ENCODE results near the gene STRIP2. TPM values are rescaled to one million over a fixed set of nuclear protein-coding genes. Genes with fewer than 3 reads are reported as not detected.
"Not testable (repeated sequence)": the region's sequence is repeated elsewhere in the genome, so short reads cannot be mapped to it uniquely, and the experiment has no call there.

STRIP2 gene
- total RNA-seq, 1 donor from 2014 or later: 3.5 TPM

DNA sequence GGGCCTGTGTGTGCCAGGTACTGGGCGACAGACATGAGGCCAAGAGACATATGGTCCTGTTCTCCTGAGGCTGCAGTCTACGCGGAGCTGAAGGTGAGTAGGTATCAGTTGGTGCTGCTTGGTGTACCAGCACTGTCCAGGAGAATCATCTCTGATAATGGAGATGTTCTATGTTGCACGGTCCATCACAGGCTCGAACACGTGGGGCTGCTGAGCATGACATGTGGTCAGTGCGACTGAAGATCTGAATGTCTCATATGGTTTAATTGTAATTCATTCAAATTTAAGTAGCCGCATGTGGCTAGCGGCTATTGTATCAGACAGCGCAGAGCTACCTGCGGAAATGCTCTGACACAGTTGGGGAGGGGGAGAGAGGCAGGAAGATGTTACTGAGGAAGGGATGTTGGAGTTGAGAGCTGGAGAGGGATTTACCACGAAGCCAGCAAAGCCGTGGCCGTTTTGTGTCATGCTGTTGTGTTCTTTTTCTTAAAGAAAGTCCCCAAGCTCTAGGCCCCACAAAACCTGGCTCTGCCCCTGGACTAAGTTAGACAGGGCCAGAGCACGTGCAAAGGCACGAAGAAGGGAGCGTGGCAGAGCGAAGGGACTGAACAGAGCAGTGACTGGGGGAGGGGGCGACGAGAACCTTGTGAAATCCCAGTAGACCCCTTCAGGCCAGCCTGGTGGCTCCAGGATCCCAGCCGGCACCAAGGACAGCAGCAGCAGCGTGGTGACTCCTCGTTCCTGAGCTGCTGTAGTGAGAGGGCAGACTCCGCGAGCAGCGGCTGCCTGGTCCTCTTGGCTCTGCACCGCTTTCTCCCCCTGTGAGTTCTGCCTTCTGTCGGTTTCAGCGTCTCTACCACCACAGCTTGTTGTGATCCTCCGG lies 88.1 kb downstream of the STRIP2 start:
- TF ChIP-seq, protein P1, sequence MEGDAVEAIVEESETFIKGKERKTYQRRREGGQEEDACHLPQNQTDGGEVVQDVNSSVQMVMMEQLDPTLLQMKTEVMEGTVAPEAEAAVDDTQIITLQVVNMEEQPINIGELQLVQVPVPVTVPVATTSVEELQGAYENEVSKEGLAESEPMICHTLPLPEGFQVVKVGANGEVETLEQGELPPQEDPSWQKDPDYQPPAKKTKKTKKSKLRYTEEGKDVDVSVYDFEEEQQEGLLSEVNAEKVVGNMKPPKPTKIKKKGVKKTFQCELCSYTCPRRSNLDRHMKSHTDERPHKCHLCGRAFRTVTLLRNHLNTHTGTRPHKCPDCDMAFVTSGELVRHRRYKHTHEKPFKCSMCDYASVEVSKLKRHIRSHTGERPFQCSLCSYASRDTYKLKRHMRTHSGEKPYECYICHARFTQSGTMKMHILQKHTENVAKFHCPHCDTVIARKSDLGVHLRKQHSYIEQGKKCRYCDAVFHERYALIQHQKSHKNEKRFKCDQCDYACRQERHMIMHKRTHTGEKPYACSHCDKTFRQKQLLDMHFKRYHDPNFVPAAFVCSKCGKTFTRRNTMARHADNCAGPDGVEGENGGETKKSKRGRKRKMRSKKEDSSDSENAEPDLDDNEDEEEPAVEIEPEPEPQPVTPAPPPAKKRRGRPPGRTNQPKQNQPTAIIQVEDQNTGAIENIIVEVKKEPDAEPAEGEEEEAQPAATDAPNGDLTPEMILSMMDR (IDR thresholded peaks at IDR 0.05; ENCODE audit: insufficient read depth, low read length, poor library complexity, severe bottlenecking): no peak
- Histone ChIP-seq H3K27me3 (ENCODE audit: control insufficient read depth, insufficient read depth, low read length) (peaks cover 13% of the 10 kb centered on the region), H3K36me3 (ENCODE audit: control insufficient read depth, insufficient read depth, low read length) (no peaks in the 10 kb centered on the region), H3K4me3 (ENCODE audit: low read depth, low read length) (no peak overlapping the region)
- DNase-seq (ENCODE audit: low read depth): no peak

DNA sequence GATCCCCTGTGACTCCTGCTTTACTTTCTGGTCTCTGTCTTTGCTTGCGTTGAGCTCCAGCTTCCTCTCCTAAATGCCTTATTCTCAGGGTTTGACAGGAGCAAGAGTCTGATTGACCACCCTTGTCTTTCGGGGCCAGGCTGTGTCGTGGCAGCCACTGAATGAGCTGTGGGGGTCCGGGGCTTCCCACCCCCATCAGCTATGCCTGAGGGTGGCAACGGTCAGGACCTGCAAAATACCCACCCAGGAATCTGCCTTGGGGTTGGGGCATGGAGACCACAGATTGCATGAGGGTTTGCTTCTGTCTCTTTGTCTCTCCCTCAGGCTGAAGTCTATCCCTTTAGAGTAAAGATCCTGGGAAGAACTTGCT lies 88.7 kb downstream of the STRIP2 start:
- Histone ChIP-seq H3K4me3 (ENCODE audit: low read depth, low read length) (no peak overlapping the region), H3K27me3 (ENCODE audit: control insufficient read depth, insufficient read depth, low read length) (peaks cover 13% of the 10 kb centered on the region), H3K36me3 (ENCODE audit: control insufficient read depth, insufficient read depth, low read length) (no peaks in the 10 kb centered on the region)
- DNase-seq (ENCODE audit: low read depth): no peak
- TF ChIP-seq, protein P1 (IDR thresholded peaks at IDR 0.05; ENCODE audit: insufficient read depth, low read length, poor library complexity, severe bottlenecking): no peak

DNA sequence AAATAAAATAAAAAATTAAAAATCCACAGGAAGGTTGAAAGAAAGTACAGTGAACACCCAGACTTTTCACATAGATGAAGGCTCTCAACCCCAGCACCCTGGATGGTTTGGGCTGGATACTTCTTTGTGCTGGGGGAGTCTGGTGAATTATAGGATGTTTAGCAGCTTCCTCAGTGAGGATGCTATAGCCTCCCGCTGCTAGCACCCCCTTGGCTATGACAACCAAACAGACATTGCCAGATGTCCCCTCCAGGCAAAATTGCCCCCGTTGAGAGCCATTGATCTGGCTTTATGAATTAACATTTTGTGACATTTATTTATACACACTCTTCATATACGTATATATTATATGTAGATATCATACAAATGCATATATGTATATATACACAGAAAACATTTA lies 89.7 kb downstream of the STRIP2 start:
- no peak for DNase-seq (ENCODE audit: low read depth)
- Histone ChIP-seq H3K27me3 (ENCODE audit: control insufficient read depth, insufficient read depth, low read length) (peaks cover 13% of the 10 kb centered on the region), H3K4me3 (ENCODE audit: low read depth, low read length) (no peak overlapping the region), H3K36me3 (ENCODE audit: control insufficient read depth, insufficient read depth, low read length) (no peaks in the 10 kb centered on the region)
- TF ChIP-seq, protein P1 (IDR thresholded peaks at IDR 0.05; ENCODE audit: insufficient read depth, low read length, poor library complexity, severe bottlenecking): no peak

DNA sequence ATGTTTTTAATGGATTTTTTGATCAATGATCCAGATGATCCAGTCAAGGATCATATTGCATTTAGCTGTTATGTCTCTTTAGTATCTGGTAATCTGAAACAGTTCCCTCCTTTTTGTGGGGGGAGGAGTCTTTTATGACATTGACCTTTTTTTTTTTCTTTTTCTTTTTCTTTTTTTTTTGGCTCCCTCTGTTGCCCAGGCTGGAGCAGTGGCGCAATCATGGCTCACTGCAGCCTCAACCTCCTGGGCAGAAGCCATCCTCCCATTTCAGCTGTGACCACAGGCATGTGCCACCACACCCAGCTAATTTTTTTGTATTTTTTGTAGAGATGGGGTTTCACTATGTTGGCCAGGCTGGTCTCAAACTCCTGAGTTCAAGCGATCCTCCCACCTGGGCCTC lies 90.2 kb downstream of the STRIP2 start:
- DNase-seq (ENCODE audit: low read depth); H3K36me3 ChIP-seq (ENCODE audit: control insufficient read depth, insufficient read depth, low read length); H3K4me3 ChIP-seq (ENCODE audit: low read depth, low read length): not testable (repeated sequence)
- H3K27me3 ChIP-seq (ENCODE audit: control insufficient read depth, insufficient read depth, low read length): peaks cover 13% of the 10 kb centered on the region

DNA sequence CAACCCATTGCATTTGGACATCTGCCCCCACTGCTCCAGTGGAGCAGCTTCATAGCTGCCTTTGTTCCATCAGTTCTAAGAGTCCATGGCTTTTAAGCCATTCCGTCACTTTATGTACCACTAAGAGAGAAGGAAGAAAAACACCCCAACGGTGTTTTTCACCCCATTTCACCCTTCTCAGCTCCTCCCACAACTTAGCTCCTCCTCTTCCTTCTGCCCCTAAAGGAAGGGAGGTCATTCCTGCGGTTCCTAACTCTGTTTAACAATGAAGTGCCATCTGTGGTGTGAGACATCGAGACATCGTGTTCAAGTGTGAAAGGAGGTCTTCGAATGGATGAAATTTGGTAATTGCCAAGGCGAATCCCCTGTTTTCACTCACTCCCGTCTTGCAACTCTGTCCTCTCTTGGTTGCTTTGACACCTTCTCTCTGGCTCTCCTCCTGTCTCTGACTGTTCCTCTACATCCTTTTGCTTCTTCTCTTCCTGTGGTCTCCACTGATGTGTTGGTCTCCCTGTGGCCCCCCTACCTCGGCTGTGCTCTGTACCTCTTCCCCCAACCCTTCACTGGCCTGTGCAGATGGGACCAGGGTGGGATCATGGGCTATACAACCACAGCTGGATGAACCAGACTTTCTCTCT lies 91.1 kb downstream of the STRIP2 start:
- DNase-seq (ENCODE audit: low read depth): no peak
- TF ChIP-seq, protein P1 (IDR thresholded peaks at IDR 0.05; ENCODE audit: insufficient read depth, low read length, poor library complexity, severe bottlenecking): no peak
- Histone ChIP-seq H3K27me3 (ENCODE audit: control insufficient read depth, insufficient read depth, low read length) (peaks cover 13% of the 10 kb centered on the region), H3K36me3 (ENCODE audit: control insufficient read depth, insufficient read depth, low read length) (no peaks in the 10 kb centered on the region), H3K4me3 (ENCODE audit: low read depth, low read length) (no peak overlapping the region)

DNA sequence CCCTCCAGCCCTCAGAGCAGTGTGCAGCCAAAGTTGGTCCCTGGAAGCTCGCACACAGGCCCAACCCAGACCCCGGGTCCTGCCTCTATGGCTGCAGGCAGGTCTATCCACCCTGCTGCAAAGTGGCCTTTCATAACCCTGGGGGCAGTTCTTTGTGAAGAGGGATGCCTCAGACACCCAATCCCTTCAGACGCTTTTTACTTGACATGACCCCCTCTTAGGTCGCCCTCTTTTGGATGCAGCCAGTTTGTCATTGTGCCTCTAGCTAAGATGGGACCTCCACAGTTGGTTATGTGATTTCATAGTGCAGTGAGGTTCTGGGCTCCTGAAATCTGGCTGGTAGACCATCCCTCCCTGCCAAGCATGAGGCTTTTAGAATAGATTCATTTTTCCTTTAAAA lies 95.4 kb downstream of the STRIP2 start:
- H3K27me3 ChIP-seq (ENCODE audit: control insufficient read depth, insufficient read depth, low read length): no peaks in the 10 kb centered on the region
- H3K36me3 ChIP-seq (ENCODE audit: control insufficient read depth, insufficient read depth, low read length): no peaks in the 10 kb centered on the region
- no peak for DNase-seq (ENCODE audit: low read depth)
- H3K4me3 ChIP-seq (ENCODE audit: low read depth, low read length): no peak overlapping the region
- TF ChIP-seq, protein P1 (IDR thresholded peaks at IDR 0.05; ENCODE audit: insufficient read depth, low read length, poor library complexity, severe bottlenecking): no peak

Measured in kidney epithelial cell (primary cell).